ENCODE measurements around the gene CELF1. TPM values are rescaled to one million over a fixed set of nuclear protein-coding genes. Genes with fewer than 3 reads are reported as not detected.

CELF1 gene
- total RNA-seq = 60.1 and 106 TPM in 2 replicates

DNA sequence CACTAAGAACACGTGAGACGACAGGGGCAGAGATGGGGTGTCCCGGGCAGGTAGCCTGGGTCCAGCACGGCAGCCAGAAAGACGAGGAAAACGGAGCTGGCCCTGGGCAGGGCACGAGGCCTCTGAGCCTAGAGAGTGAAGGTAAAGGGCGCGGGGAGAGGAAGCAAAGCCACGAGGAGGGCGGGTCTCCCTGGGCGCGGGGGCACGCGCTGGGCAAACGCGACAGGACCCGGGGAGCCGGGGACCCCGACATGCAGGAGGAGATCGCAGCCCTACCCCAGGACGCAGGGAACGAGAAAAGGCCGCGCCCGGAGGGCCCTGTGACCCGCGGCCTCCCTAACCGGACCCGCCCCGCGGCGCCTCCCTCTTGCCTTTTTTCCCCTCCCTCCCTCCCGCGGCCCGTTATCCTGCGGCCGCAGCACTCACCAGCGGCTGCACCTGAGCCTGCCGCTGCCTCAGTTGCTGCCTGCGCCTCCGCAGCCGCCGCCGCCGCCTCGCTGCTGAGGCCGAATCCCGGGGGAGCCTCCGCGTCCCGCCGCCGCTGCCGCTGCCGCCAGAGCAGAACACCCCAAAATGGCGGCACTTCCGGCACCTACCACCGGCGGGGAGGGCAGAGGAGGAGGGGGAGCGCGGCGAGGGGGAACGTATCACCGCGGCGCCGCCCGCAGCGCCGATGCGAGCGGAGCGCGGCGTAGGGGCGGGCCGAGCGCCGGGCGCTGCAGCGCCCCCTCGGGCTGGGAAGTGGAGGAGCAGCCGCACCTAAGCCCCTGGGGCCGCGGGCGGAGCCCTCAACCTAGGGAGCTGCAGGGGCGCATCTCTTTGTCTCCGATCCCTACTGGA is at the start of gene CELF1:
Gene CELF1, minus strand, starts transcription at position 567 of the 840 bp plus-strand sequence. CDS start 53,609 bp downstream, outside the sequence.
- DNase-seq (ENCODE audit: extremely low read depth, low read depth, low spot score) = no peak

DNA sequence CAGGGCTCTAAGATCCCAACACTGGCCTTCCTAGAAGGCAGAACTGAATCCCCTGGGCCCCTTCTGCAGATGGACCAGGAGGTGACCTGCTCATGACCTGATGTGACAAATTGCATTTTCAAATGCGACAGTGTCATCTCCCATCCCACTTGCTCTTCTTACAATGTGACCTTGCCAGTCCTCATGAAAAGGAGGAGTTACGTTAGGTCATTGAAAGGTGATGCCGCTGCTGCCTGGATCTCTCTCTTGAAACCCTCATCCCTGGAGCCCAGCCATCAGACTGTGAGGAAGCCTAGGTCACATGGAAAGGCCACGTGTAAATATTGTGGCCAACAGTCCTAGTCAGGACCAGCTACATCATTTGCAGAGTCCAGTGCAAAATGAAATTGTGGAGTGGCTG is 47.0 kb upstream of the CELF1 start:
- DNase-seq (ENCODE audit: extremely low read depth, low read depth, low spot score) = no peak

DNA sequence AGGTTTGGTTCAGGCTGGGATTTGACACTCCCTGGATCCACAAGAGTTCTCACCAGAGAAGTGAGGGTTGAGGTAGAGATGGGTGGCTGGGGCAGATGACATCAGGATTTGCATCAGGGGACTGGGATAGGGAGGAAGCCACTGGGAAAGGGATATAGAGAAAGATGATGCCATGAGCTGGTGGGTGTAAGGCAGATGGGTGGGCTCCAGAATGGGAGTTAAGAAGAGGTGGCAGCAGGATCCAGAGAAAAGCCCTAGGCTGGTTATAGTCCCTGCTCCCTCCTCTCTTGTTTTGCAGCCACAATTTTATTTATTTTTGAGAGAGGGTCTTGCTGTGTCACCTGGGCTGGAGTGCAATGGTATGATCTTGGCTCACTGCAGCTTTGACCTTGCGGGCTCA is 43.0 kb upstream of the CELF1 start:
- no peak for DNase-seq (ENCODE audit: extremely low read depth, low read depth, low spot score)

DNA sequence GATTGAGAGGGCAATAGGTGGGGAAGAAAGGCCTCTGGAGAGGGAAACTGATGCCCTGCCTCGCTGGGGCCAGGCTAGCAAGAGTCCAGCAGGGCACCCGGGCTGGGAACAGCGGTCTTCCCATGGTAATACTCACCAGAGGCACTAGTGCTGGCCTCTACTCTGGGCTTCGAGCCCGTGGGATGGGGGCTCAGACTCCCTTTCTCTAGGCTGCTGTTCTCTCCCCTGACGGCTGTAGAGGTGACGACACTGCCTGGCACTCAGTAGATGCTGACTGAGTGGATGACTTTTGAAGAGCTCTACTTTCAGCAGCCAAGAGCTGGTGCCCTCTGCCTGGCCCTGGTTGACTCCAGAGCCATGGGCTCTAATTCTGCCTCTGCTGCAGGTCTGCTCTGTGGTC is 42.1 kb upstream of the CELF1 start:
- no peak for DNase-seq (ENCODE audit: extremely low read depth, low read depth, low spot score)

DNA sequence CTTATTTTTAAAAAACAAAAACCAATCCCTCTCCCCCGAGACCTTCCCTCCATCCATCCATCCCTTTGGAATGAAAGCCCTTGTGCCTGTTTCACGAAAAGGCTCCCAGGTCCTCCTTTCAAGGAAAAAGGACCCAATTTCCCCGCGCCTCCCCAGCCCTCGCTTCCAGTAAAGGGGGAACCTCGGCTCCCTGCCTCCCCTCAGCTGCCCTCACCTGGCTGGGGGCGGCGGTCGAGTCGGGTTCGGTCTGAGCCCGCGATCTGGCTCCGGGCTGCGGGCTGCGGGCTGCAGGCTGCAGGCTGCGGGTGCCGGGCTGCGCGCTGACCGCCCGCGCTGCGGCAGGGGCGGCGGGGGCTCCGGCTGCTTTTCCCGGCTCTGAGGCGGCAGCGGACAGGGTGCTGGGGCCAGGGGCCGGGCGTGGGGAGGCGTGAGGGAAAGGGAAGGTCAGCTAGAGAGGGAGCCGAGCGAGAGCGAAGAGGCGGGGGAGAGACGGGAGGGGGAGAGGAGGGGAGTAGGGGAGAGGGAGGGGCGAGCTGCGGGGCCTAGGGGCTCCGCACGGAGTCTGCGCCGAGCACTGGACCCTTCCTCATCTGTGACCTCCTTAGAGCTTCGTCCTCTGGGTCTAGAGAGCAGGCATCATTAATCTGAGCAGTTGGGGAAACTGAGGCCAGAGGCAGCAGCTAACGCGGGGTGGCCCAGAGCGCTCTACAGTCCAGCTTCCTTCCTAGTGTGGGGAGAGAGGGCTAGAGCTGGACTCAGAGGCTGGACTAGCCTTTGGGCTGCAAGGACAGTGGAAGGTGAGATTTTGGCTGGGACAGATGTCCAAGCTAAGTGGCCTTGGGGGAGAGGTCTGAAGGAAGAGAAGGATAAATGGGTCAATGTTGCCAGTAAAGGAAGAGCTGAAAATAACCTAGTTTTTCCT is 41.3 kb upstream of the CELF1 start, which contains the start of gene C1QTNF4:
Gene C1QTNF4, minus strand, starts transcription at position 478 of the 922 bp plus-strand sequence. CDS start 3,601 bp downstream, outside the sequence.
- no peak for DNase-seq (ENCODE audit: extremely low read depth, low read depth, low spot score)

DNA sequence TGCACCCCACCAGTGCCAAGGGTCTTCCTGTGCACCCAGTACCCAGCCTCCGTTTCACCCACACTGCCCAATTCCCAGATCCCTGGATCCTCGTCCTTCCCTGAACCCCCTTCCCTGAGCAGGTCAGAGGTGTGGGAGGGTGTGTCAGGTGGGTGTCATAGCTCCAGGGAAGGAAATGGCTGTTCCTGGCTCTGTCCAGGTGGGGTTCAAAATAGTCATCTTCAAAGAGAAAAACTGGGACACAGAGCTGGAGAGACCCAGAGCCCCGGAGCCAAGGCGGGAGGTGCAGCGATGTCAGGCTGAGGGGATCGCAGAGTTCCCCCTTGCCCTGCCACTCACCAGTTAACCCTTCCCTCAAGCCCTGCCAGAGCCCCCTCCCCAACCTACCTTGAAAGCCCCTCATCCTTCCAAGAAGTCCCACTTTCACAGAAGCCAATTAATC is 40.6 kb upstream of the CELF1 start:
- DNase-seq (ENCODE audit: extremely low read depth, low read depth, low spot score) = no peak

DNA sequence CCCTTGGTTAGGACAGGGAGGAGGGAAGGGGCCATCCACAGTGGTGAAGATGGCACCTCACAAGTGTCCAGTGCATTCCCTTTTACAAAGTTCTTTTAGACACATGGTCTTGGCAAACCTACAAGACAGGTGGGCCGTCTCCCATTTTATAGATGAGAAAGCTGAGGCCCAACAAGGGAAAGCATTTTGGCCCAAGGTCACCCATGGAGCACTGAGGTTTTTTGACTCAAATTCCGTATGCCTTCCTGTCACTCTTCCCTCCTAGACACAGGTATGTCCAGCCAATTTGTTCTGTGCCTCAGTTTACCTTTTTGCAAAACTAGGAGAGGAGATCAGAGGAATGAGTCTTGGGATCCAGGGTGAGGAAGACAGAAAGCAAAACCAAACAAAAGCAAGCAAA is 40.0 kb upstream of the CELF1 start:
- no peak for DNase-seq (ENCODE audit: extremely low read depth, low read depth, low spot score)

DNA sequence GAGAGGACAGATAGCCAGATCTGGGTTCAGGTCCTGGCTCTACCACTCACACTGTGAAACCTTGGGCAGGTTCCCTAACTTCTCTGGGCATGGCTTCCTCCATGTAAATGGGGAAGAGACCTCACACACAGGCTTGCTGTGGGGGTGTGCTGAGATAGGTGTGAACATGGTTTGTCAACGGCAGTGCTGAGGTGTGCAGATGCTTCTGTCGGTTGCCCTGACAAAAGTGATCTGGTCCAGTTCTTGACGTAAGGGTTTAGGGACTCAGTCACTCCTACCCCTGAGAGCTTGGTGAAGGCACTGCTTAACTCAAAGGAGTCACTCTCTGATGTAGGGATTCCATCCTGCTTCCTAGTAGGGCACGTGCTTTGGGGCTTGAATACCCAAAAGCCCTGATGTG is 39.3 kb upstream of the CELF1 start:
- DNase-seq (ENCODE audit: extremely low read depth, low read depth, low spot score) = no peak

DNA sequence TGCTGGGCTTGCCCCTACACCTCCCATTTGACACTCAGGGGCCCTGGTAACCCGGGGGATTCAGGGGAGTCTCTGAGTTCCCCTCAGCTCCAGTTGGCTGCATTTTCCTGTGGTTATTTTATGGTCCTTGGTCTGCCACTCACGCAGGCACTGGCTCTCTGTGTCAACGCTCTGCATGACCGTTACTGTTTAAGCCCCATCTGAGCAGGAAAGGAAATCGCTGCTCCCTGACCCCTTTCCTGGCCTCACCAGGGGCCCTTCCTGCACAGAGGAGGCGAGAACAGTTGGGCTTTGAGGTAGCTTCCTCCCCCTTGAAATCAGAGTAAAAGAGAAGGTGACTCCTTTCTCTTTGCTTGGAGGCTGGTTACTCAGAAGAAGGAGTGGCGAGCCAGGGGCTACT is 38.8 kb upstream of the CELF1 start:
- peak; percentile 27 for DNase-seq (ENCODE audit: extremely low read depth, low read depth, low spot score)

DNA sequence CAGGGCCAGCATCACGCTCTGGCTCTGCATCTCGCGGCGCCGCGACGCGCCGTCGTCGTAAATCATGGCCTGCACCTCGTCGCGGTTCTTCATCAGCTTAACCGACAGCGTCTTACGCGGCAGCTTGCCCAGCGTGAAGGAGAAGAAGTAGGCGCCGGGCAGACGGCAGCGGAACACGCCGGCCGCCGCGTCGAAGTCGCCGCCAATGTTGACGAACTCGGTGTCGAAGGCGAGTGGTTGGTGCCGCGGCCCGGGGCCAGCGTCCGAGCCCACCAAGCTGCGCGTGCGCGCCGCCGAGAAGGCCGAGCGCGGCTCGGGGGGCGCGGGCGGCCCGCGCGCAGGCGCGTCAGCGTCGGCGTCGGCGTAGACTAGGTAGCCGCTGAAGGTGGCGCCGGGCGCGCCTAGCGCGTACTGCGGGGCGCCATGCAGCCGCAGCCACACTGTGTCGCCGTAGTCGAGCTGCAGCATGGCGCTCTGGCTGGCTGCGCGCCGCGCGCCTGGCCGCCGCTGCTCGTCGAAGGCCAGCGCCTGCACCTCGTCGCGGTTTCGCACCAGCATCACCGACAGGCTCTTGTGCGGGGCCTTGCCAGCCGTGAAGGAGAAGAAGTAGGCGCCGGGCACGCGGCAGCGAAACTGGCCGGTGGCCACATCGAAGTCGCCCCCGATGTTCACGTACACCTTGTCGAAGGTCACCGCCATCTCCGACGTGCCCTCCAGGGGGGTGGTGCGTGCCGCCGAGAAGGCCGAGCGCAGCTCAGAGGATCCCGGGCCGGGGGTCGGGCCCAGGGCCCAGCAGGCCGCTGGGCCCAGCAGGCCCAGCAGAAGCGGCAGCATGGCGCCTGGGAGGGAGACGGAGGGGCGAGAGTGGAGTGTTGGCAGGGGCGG is 37.3 kb upstream of the CELF1 start:
- DNase-seq (ENCODE audit: extremely low read depth, low read depth, low spot score) = no peak

DNA sequence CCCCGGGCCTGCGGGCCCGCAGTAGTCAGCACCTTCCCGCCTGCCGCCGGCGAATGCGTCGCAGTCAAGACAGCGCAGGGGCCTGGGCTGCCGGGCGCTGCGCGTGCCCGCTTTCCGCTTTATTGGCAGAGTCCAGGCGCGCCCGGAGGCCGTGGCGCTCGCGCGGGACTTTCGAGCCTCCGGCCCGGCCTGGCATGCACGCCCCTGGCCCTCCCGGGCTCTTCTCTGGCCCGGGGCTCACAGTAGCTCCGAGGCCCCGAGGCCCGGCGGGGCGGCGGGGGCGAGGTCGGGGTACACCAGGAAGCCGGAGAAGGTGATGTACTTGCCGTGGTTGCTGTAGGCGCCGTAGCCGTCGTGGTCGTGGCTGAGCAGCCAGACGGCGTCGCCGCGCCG is 36.6 kb upstream of the CELF1 start:
- no peak for DNase-seq (ENCODE audit: extremely low read depth, low read depth, low spot score)

DNA sequence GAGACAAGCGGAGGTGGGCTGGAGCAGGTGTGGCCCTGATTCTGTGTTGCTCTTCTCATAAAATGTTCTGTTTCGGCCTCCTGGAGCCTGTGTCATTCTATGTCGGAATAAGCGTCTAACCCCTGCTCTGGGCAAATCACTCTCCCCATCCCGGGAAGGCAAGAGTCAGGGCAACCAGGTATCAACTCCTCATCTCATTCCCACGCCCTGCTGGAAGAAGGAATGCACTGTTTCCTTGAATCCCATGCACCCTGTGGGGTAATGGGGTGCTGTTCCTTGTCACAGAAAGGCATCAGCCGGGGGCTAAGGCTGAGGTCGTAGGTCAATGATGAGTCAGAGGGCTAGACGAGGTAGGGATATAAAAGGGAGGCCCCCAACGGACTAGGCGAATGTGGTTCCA is 36.2 kb upstream of the CELF1 start:
- DNase-seq (ENCODE audit: extremely low read depth, low read depth, low spot score) = no peak

DNA sequence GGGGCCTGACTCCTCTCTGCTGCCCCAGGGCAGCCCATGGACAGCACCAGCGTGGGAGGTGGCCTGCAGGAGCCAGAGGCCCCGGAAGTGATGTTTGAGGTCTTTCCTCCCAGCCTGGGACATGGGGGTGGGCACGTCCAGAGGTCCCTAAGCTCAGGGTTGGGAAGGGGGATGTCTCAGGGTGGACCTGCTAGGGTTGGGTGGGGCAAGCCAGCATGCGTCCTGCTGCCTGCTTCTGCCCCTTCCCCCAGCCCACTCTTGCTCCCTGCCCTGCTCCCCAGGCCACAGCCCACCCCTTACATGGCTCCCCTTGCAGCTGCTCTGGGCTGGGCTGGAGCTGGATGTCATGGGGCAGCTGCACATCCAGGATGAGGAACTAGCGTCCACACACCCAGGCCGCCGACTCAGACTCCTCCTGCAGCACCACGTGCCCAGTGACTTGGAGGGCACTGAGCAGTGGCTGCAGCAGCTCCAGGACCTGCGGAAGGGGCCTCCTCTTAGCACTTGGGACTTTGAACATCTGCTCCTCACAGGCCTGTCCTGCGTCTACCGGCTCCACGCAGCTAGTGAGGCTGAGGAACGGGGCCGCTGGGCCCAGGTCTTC is 34.9 kb upstream of the CELF1 start:
- no peak for DNase-seq (ENCODE audit: extremely low read depth, low read depth, low spot score)

DNA sequence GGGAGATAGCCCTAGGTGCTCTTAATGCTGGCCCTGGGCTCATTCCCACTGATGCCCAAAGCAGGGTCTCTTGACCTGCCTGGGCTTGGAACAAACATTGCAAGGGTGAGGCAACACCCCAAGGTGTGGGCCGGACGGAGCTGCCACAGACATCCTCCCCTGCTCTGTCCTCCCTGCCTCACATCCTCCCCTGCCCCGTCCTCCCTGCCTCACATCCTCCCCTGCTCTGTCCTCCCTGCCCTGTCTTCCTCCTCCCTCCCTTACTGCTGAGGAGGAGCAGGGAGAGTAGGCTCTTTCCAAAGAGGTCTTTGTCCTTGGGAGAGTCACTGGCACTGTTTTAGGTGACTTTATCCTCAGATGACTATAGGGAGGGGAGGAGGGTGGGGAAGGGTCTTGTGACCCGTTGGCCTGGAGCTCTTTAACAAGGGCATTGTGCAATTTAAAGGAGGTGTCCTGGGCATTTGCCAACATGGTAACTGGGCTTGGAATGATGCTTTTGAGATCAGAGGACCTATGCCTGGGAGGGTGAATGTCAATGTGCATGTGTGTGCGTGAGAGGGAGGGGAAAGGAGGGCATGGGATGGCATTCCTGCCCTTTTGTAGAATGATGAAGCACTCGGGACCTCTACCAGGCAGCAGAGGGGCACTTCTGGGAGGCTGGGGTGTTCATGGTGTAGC is 34.2 kb upstream of the CELF1 start:
- DNase-seq (ENCODE audit: extremely low read depth, low read depth, low spot score) = no peak

DNA sequence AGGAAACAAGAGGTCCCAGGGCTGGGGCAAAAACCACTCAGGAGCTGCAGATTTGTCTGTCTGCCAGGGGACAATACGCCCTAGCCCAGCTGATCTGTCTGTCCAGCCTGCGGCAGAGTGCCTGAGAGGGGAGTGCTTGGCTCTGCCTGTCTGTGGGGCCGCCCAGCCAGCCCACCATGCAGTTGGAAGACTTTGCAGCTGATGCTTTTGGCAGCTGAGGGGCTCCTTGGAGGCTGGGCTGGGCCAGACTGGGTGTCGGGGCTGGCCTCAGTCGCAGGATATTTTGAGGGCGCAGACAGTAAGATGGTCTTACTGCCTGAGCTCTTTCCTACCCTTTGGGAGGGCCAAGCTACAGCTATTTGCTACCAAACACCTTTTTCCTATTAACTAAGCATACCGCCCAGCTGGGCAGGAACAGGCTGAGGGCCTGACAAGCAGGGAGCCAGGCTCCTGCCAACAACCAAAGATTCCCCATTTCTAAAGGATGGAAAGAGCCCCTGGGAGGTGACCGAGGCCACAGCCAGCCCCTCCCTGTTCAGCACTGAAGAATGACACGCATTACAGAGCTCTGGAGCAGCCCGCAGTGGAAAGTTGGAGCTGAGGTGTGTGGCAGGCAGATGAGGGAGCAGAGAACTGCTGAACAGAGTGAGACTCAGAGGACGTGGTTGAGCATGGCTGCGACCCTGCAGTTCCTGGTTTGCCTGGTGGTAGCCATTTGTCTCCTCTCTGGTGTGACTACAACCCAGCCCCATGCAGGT is 33.3 kb upstream of the CELF1 start, which contains the start of gene FAM180B:
Gene FAM180B, plus strand, starts transcription at position 581 of the 758 bp plus-strand sequence. Its CDS starts 91 bp downstream, at position 672.
- no peak for DNase-seq (ENCODE audit: extremely low read depth, low read depth, low spot score)

DNA sequence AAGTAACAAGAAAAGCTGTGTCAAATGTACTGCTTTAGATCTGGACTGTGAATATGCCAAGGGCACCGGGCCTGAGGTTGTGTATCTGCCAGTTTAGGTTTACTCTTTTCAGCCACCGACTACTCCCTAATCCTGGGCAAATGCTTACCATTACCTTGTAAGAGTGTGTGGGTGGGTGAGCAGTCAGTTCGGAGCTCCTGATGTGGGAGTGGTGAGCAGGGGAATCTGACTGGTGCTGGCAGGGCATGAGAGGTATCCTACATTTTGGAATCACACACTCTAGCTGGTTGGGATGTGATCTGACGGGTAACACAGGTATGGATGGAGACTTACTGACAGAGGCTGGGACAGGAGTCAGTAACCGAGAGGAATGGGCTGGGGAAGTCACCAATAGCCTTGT is 30.9 kb upstream of the CELF1 start:
- DNase-seq (ENCODE audit: extremely low read depth, low read depth, low spot score) = no peak

DNA sequence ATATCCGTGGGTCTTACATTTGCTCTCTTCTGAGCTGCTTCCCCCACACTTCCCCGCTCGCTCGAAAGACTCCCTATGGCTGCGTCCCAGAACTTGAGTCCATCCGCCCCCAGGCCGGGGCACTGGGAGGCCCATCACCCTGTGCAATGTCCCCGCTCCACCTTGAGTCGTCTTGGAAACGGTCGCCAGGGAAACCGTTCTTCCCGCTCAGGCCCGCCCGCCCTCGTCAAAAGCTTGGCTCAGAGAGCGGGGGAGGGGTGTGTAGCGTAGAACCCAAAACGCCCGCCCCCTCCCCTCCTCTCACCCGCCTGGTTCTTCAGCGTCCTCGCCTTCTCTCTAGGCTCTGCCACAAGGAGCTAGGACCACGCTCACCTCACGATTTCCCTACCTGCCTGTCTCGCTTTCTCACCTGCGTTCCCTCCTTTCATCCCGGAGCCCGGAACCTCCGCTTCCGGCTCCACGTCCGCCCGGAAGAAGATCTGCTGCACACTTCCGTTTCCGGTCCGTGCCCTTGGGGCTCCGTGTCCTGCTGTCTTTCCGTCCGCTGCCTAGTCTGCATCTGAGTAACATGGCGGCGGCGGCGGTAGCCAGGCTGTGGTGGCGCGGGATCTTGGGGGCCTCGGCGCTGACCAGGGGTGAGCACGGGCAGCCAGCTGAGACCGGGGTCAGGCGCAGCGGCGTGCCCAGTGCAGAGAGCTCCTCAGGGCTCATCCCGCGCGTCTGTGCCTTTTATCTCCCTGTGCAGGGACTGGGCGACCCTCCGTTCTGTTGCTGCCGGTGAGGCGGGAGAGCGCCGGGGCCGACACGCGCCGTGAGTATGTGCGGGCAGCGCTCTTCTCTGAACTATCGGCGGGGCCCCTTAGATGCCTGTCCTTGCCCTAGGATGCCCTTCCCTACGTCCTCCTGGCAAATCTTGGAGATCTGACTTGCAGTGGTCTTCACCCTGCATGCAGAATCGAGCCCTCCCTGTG is 25.9 kb upstream of the CELF1 start, which contains the start of the genes KBTBD4 and NDUFS3:
Gene KBTBD4, minus strand, starts transcription at position 447 of the 971 bp plus-strand sequence. Its CDS starts 19 bp downstream, at position 428.
Gene NDUFS3, plus strand, starts transcription at position 551 of the 971 bp plus-strand sequence. Its CDS starts 18 bp downstream, at position 569.
- peak; percentile 41 for DNase-seq (ENCODE audit: extremely low read depth, low read depth, low spot score)

Measured in glomerular endothelial cell (primary cell).